AG10803 (cell line): ENCODE data around the gene TPK1.
"Not testable (repeated sequence)": the region's sequence is repeated elsewhere in the genome, so short reads cannot be mapped to it uniquely, and the experiment has no call there.

Experiments
- DNase-seq: peaks from one replicate; pipeline ENCODE4 v3.0.0; 2010; ENCODE audit warnings: low read depth
- H3K4me3 ChIP-seq: 2 replicates; pipeline ENCODE4 v1.5.1; 2011; ENCODE audit warnings: mild to moderate bottlenecking, low read length, control low read depth
- CTCF ChIP-seq: conservative IDR thresholded peaks from 2 replicates; pipeline ENCODE4 v1.5.1; 2011; ENCODE audit warnings: mild to moderate bottlenecking, low read length, control low read depth, inconsistent platforms

The TPK1 gene

GRCh38 chr7:144780071-144780608 lies 55.7 kb downstream of the TPK1 start:
- no peak for DNase-seq
- TF ChIP-seq CTCF = no peak
- H3K4me3 ChIP-seq = no peak overlapping the region

- H3K4me3 ChIP-seq, DNase-seq: not testable (repeated sequence)
Measured at GRCh38 chr7:144777889-144778288, 58.0 kb downstream of the TPK1 start.

GRCh38 chr7:144777005-144777839 lies 58.6 kb downstream of the TPK1 start:
- no peak for DNase-seq
- no peak for TF ChIP-seq CTCF
- no peak overlapping the region for H3K4me3 ChIP-seq

- TF ChIP-seq CTCF = no peak
- no peak overlapping the region for H3K4me3 ChIP-seq
- no peak for DNase-seq
Measured at GRCh38 chr7:144776447-144776846, 59.4 kb downstream of the TPK1 start.

- no peak overlapping the region for H3K4me3 ChIP-seq
- no peak for TF ChIP-seq CTCF
- DNase-seq = no peak
Measured at GRCh38 chr7:144775749-144776148, 60.1 kb downstream of the TPK1 start.

GRCh38 chr7:144771927-144772326 lies 63.9 kb downstream of the TPK1 start:
- no peak overlapping the region for H3K4me3 ChIP-seq
- DNase-seq = no peak
- TF ChIP-seq CTCF = no peak

GRCh38 chr7:144771174-144771573 lies 64.7 kb downstream of the TPK1 start:
- no peak for DNase-seq
- H3K4me3 ChIP-seq = no peak overlapping the region
- TF ChIP-seq CTCF = no peak
